ENCODE results near the gene RASA1. TPM values are rescaled to one million over a fixed set of nuclear protein-coding genes. Genes with fewer than 3 reads are reported as not detected.

RASA1 gene
- total and polyA plus RNA-seq, 2 experiments from 2014 or later: 9.3 to 35.0 TPM

DNA sequence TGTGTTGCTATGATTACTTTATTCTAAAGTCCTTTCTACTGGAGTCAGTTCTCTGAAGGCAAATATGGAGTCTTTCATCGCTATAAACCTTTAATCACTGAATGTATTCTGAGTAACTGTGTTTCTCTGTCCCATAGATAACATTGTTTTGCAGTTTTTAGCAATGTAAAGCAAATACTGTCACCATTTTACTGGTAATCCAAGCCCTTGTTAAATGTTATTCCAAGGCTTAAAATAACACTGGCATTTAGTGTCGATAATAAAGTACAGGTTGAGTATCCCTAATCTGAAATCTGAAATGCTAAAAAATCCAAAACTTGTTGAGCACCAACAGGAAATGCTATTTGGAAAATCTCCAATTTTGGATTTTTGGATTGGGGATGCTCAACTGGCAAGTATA is 120.4 kb downstream of the RASA1 start (continued):
- TF ChIP-seq POLR2AphosphoS5 (IDR thresholded peaks at IDR 0.05; ENCODE audit: low read depth): no peak
- TF ChIP-seq, protein P1, sequence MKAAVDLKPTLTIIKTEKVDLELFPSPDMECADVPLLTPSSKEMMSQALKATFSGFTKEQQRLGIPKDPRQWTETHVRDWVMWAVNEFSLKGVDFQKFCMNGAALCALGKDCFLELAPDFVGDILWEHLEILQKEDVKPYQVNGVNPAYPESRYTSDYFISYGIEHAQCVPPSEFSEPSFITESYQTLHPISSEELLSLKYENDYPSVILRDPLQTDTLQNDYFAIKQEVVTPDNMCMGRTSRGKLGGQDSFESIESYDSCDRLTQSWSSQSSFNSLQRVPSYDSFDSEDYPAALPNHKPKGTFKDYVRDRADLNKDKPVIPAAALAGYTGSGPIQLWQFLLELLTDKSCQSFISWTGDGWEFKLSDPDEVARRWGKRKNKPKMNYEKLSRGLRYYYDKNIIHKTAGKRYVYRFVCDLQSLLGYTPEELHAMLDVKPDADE (IDR thresholded peaks at IDR 0.05): no peak
- TF ChIP-seq EZH2phosphoT487 (IDR thresholded peaks at IDR 0.05; ENCODE audit: unreplicated experiment): no peak
- no peak for TF ChIP-seq STAT1 (IDR thresholded peaks at IDR 0.05; ENCODE audit: unreplicated experiment)
- TF ChIP-seq CREB1 (CRISPR knock-in tag; IDR thresholded peaks at IDR 0.05; ENCODE audit: low read depth): no peak
- no peak for TF ChIP-seq ZNF114 (CRISPR knock-in tag; IDR thresholded peaks at IDR 0.05)
- TF ChIP-seq, protein P2, sequence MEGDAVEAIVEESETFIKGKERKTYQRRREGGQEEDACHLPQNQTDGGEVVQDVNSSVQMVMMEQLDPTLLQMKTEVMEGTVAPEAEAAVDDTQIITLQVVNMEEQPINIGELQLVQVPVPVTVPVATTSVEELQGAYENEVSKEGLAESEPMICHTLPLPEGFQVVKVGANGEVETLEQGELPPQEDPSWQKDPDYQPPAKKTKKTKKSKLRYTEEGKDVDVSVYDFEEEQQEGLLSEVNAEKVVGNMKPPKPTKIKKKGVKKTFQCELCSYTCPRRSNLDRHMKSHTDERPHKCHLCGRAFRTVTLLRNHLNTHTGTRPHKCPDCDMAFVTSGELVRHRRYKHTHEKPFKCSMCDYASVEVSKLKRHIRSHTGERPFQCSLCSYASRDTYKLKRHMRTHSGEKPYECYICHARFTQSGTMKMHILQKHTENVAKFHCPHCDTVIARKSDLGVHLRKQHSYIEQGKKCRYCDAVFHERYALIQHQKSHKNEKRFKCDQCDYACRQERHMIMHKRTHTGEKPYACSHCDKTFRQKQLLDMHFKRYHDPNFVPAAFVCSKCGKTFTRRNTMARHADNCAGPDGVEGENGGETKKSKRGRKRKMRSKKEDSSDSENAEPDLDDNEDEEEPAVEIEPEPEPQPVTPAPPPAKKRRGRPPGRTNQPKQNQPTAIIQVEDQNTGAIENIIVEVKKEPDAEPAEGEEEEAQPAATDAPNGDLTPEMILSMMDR (conservative IDR thresholded peaks at IDR 0.05; ENCODE audit: low read depth in 2 of 2): no peak

DNA sequence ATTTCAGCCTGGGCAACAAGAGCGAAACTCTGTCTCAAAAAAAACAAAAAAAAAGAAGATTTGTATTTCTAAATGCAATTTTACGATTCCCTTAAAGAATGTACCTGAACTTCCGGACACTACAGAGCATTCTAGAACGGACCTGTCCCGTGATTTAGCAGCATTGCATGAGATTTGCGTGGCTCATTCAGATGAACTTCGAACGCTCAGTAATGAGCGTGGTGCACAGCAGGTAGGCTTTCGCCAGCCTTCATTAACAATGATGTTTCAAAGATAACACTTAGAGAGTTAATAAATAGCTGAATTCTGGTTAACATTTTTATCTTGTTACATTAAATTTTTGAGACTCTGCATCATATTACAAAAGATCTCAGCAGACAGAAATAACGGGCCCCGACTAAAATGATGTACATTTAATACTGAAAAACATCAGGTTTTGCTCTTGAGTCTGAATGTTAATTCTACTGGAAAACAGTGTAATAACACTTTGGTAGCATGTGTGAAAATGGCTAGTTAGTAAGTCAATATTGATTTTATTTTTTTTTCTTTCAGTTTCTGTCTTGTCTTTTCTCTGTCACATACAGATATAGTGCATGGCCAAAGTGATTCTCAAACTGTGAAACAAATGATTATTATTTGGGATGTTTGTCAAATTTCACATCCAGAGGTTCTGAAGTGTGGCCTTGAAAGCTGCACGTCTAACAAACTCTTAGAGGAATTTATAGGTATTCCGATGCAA is 121.8 kb downstream of the RASA1 start:
- no peak overlapping the region for H3K4me2 ChIP-seq
- Mint-ChIP-seq H3K36me3 (ENCODE audit: low read depth) (peaks cover 69% of the 10 kb centered on the region), H3K27ac (no peak overlapping the region), H3K9me3 (no peaks in the 10 kb centered on the region), H3K4me3 (no peak overlapping the region), H3K4me1 (no peaks in the 10 kb centered on the region), H3K27me3 (ENCODE audit: insufficient read depth, low read depth, poor library complexity) (peaks cover 2% of the 10 kb centered on the region)
- H3K4me1 ChIP-seq (ENCODE audit: insufficient read depth): no peaks in the 10 kb centered on the region
- no peaks in the 10 kb centered on the region for H3K9me2 ChIP-seq (ENCODE audit: insufficient read depth)
- H3K79me2 ChIP-seq (replicated peaks; ENCODE audit: insufficient read depth): no peaks in the 10 kb centered on the region
- H3K36me3 ChIP-seq (ENCODE audit: insufficient read depth): peaks cover 53% of the 10 kb centered on the region
- H4K20me1 ChIP-seq (replicated peaks; ENCODE audit: insufficient read depth): peaks cover 3% of the 10 kb centered on the region; the same call in 1 of the 2 replicates
- H3F3A ChIP-seq (replicated peaks; ENCODE audit: low read depth): no peaks in the 10 kb centered on the region
- no peak for ATAC-seq
- H3K27me3 ChIP-seq (ENCODE audit: insufficient read depth): no peaks in the 10 kb centered on the region
- no peak overlapping the region for H3K4me3 ChIP-seq
- H3K27ac ChIP-seq (ENCODE audit: low read depth): no peak overlapping the region
- DNase-seq (ENCODE audit: low spot score): no peak
- no peak overlapping the region for H2AFZ ChIP-seq
- TF ChIP-seq STAT1 (IDR thresholded peaks at IDR 0.05; ENCODE audit: unreplicated experiment) (no peak), NANOG (IDR thresholded peaks at IDR 0.05; ENCODE audit: borderline replicate concordance) (no peak), CREB1 (CRISPR knock-in tag; IDR thresholded peaks at IDR 0.05; ENCODE audit: low read depth) (no peak)
- TF ChIP-seq, protein P1 (IDR thresholded peaks at IDR 0.05): no peak
- TF ChIP-seq, protein P3, sequence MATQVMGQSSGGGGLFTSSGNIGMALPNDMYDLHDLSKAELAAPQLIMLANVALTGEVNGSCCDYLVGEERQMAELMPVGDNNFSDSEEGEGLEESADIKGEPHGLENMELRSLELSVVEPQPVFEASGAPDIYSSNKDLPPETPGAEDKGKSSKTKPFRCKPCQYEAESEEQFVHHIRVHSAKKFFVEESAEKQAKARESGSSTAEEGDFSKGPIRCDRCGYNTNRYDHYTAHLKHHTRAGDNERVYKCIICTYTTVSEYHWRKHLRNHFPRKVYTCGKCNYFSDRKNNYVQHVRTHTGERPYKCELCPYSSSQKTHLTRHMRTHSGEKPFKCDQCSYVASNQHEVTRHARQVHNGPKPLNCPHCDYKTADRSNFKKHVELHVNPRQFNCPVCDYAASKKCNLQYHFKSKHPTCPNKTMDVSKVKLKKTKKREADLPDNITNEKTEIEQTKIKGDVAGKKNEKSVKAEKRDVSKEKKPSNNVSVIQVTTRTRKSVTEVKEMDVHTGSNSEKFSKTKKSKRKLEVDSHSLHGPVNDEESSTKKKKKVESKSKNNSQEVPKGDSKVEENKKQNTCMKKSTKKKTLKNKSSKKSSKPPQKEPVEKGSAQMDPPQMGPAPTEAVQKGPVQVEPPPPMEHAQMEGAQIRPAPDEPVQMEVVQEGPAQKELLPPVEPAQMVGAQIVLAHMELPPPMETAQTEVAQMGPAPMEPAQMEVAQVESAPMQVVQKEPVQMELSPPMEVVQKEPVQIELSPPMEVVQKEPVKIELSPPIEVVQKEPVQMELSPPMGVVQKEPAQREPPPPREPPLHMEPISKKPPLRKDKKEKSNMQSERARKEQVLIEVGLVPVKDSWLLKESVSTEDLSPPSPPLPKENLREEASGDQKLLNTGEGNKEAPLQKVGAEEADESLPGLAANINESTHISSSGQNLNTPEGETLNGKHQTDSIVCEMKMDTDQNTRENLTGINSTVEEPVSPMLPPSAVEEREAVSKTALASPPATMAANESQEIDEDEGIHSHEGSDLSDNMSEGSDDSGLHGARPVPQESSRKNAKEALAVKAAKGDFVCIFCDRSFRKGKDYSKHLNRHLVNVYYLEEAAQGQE (IDR thresholded peaks at IDR 0.05; ENCODE audit: unreplicated experiment): no peak
- TF ChIP-seq, protein P4, sequence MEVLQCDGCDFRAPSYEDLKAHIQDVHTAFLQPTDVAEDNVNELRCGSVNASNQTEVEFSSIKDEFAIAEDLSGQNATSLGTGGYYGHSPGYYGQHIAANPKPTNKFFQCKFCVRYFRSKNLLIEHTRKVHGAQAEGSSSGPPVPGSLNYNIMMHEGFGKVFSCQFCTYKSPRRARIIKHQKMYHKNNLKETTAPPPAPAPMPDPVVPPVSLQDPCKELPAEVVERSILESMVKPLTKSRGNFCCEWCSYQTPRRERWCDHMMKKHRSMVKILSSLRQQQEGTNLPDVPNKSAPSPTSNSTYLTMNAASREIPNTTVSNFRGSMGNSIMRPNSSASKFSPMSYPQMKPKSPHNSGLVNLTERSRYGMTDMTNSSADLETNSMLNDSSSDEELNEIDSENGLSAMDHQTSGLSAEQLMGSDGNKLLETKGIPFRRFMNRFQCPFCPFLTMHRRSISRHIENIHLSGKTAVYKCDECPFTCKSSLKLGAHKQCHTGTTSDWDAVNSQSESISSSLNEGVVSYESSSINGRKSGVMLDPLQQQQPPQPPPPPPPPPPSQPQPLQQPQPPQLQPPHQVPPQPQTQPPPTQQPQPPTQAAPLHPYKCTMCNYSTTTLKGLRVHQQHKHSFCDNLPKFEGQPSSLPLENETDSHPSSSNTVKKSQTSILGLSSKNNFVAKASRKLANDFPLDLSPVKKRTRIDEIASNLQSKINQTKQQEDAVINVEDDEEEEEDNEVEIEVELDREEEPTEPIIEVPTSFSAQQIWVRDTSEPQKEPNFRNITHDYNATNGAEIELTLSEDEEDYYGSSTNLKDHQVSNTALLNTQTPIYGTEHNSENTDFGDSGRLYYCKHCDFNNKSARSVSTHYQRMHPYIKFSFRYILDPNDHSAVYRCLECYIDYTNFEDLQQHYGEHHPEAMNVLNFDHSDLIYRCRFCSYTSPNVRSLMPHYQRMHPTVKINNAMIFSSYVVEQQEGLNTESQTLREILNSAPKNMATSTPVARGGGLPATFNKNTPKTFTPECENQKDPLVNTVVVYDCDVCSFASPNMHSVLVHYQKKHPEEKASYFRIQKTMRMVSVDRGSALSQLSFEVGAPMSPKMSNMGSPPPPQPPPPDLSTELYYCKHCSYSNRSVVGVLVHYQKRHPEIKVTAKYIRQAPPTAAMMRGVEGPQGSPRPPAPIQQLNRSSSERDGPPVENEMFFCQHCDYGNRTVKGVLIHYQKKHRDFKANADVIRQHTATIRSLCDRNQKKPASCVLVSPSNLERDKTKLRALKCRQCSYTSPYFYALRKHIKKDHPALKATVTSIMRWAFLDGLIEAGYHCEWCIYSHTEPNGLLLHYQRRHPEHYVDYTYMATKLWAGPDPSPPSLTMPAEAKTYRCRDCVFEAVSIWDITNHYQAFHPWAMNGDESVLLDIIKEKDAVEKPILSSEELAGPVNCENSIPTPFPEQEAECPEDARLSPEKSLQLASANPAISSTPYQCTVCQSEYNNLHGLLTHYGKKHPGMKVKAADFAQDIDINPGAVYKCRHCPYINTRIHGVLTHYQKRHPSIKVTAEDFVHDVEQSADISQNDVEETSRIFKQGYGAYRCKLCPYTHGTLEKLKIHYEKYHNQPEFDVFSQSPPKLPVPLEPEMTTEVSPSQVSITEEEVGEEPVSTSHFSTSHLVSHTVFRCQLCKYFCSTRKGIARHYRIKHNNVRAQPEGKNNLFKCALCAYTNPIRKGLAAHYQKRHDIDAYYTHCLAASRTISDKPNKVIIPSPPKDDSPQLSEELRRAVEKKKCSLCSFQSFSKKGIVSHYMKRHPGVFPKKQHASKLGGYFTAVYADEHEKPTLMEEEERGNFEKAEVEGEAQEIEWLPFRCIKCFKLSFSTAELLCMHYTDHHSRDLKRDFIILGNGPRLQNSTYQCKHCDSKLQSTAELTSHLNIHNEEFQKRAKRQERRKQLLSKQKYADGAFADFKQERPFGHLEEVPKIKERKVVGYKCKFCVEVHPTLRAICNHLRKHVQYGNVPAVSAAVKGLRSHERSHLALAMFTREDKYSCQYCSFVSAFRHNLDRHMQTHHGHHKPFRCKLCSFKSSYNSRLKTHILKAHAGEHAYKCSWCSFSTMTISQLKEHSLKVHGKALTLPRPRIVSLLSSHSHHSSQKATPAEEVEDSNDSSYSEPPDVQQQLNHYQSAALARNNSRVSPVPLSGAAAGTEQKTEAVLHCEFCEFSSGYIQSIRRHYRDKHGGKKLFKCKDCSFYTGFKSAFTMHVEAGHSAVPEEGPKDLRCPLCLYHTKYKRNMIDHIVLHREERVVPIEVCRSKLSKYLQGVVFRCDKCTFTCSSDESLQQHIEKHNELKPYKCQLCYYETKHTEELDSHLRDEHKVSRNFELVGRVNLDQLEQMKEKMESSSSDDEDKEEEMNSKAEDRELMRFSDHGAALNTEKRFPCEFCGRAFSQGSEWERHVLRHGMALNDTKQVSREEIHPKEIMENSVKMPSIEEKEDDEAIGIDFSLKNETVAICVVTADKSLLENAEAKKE (CRISPR knock-in tag; IDR thresholded peaks at IDR 0.05): no peak
